Right lobe of liver (tissue), 4 donors: ENCODE results near the gene PCNX1.

Experiments
- POLR2A ChIP-seq: fragments of 450-650 bp; IDR thresholded peaks from one replicate; pipeline ENCODE4 v1.6.1; 2017; ENCODE audit warnings: antibody characterized with exemption, mild to moderate bottlenecking
- TF ChIP-seq, protein P1 (sequence below), 4 donors: fragments of 200-600 bp in 3 of 4; fragments of 450-650 bp in 1 of 4; IDR thresholded peaks; one replicate each; pipeline versions ENCODE4 v1.5.1 to v1.8.0; 2016 to 2022; ENCODE audit warnings: antibody characterized with exemption in 4 of 4, mild to moderate bottlenecking in 2 of 4
- donor health status: DM: no; HTN: no; CAD: no.
- donor health status: DM: no; HTN: no; CAD: no.
- donor health status: DM: no; HTN: yes; CAD: no.

DNA sequence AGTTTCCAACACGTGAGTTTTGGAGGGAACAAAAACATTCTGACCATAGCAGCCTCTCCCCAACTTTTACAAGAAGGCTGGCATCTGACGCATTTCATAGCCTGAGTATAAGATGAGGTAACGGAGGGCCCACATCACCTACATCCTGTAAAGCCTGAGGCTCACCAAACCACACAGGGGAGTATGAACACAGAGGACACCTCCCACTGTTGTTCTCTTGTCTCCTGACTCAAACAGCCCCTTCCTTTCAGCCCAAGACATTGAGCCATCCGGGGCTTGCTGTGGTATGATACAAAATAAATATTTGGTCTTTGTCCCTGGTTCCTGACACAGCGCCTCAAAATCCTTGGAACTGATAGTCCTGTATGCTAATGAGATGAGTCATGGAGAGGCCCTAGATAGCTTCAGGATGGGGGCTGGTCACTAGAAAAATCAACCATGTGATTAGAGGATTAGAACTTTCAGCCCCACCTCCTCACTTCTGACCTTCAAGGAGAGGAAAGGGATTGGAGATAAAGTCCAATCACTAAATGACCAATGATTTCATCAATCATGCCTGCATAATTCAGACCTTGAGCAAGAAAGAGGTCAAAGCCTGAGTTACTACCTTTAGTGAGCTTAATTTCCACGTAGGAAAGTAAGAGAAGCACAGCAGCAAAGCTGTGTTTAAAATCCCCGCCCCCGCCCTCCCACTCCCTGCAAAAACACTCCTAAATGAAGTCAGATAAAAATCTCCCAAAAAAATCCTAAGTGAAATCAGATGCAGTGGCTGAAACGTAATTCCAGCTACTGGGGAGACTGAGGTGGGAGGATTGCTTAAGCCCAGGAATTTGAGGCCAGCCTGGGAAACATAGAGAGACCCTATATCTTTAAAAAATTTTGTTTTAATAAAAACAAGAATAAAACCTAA lies 236.4 kb downstream of the PCNX1 start:
- no peak for TF ChIP-seq POLR2A
- TF ChIP-seq, protein P1, sequence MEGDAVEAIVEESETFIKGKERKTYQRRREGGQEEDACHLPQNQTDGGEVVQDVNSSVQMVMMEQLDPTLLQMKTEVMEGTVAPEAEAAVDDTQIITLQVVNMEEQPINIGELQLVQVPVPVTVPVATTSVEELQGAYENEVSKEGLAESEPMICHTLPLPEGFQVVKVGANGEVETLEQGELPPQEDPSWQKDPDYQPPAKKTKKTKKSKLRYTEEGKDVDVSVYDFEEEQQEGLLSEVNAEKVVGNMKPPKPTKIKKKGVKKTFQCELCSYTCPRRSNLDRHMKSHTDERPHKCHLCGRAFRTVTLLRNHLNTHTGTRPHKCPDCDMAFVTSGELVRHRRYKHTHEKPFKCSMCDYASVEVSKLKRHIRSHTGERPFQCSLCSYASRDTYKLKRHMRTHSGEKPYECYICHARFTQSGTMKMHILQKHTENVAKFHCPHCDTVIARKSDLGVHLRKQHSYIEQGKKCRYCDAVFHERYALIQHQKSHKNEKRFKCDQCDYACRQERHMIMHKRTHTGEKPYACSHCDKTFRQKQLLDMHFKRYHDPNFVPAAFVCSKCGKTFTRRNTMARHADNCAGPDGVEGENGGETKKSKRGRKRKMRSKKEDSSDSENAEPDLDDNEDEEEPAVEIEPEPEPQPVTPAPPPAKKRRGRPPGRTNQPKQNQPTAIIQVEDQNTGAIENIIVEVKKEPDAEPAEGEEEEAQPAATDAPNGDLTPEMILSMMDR (IDR thresholded peaks at IDR 0.05): no peak
